Left lung (tissue), 10 donors: ENCODE measurements around the gene MTERF4. TPM values are rescaled to one million over a fixed set of nuclear protein-coding genes. Genes with fewer than 3 reads are reported as not detected.

Experiments
- ATAC-seq: fragments of 200-7000 bp; cut with Tn5 transposase; one replicate; pipeline ENCODE4 v1.9.1; 2020; ENCODE audit warnings: moderate library complexity
- DNase-seq, 4 donors: peaks; one replicate each; pipeline ENCODE4 v3.0.0-alpha.2; 2013 to 2020
- H3K27ac ChIP-seq, 2 donors: fragments of 200-600 bp; sonication (generic) in 1 of 2; one replicate each; pipeline versions ENCODE4 v1.5.0 to v1.8.0; 2020 to 2021
- H3K27me3 ChIP-seq, 2 donors: fragments of 200-600 bp; sonication (generic) in 1 of 2; one replicate each; pipeline versions ENCODE4 v1.5.0 to v1.8.0; 2020 to 2021
- H3K36me3 ChIP-seq, 2 donors: fragments of 200-600 bp; sonication (generic) in 1 of 2; one replicate each; pipeline versions ENCODE4 v1.5.0 to v1.8.0; 2020 to 2021
- H3K4me1 ChIP-seq, 2 donors: fragments of 200-600 bp; one replicate each; pipeline ENCODE4 v1.8.0; 2021
- H3K4me3 ChIP-seq, 2 donors: fragments of 200-600 bp; sonication (generic) in 1 of 2; one replicate each; pipeline versions ENCODE4 v1.5.0 to v1.8.0; 2020 to 2021; ENCODE audit warnings: mild to moderate bottlenecking in 1 of 2
- H3K9me3 ChIP-seq, 2 donors: fragments of 200-600 bp; sonication (generic) in 1 of 2; one replicate each; pipeline versions ENCODE4 v1.5.0 to v1.8.0; 2020 to 2021
- CTCF ChIP-seq, 2 donors: fragments of 200-600 bp; sonication (generic) in 1 of 2; IDR thresholded peaks; one replicate each; pipeline versions ENCODE4 v1.5.0 to v1.8.0; 2021; ENCODE audit warnings: antibody characterized with exemption in 2 of 2
- intact Hi-C, 2 donors: fragments of 100-400 bp; cut with DNase I; formaldehyde crosslinking; loops; one replicate each; pipeline versions ENCODE4 v1.11.2 to v1.14.2; 2022
- polyA plus RNA-seq, 6 donors: library from polyadenylated mRNA; unstranded; fragments of 120-200 nt; gene quantifications; one replicate each; pipeline ENCODE4 v1.2.1, GENCODE V29; 2013; ENCODE audit not compliant: insufficient read length in 6 of 6
- total RNA-seq, 2 donors: library from RNA; stranded (reverse); fragmentation: NEBNext Ultra II Directional; extraction: Animal tissue kit (Norgen Biotek cat#: 25700); gene quantifications; one replicate each; pipeline ENCODE4 v1.2.1, GENCODE V29; 2021
- donor health status: DM: no; HTN: yes; CAD: no.
- donor health status: DM: no; HTN: no; CAD: no.

Gene MTERF4
- total and polyA plus RNA-seq, 8 donors: 24.9 to 101 (median 85.1) TPM

GRCh38 chr2:241048149-241048948 lies 53.7 kb downstream of the MTERF4 start:
- intact Hi-C loops: no loop called here
- Histone ChIP-seq H3K4me1 (no peaks in the 10 kb centered on the region), H3K27me3 (no peaks in the 10 kb centered on the region), H3K27ac (no peak overlapping the region), H3K9me3 (no peaks in the 10 kb centered on the region), H3K36me3 (peaks cover 0 to 42% of the 10 kb centered on the region in 2 donors), H3K4me3 (no peak overlapping the region)
- no peak for TF ChIP-seq CTCF (IDR thresholded peaks at IDR 0.05)
- ATAC-seq (no peak), DNase-seq (no peak)

GRCh38 chr2:241047253-241048010 lies 54.7 kb downstream of the MTERF4 start:
- intact Hi-C loops: no loop called here
- DNase-seq (no peak), ATAC-seq (peak; percentile 65)
- H3K36me3 ChIP-seq: peaks cover 0 to 36% of the 10 kb centered on the region in 2 donors
- no peaks in the 10 kb centered on the region for H3K4me1 ChIP-seq
- H3K9me3 ChIP-seq: no peaks in the 10 kb centered on the region
- no peak for TF ChIP-seq CTCF (IDR thresholded peaks at IDR 0.05)
- H3K4me3 ChIP-seq: no peak overlapping the region
- no peaks in the 10 kb centered on the region for H3K27me3 ChIP-seq
- H3K27ac ChIP-seq: no peak overlapping the region

Other genes with a start within 250 kb of the MTERF4 start
- not detected for gene AGXT, start 233.5 kb downstream of the MTERF4 start, total RNA-seq
- under 1 TPM in 4 of 6 donors, not detected in 2; 0.11 to 0.17 (median 0.12) TPM for gene AGXT, start 233.5 kb downstream of the MTERF4 start, polyA plus RNA-seq
- 10 to 100 TPM; 20.6 to 35.7 TPM for gene MAB21L4, start 206.1 kb downstream of the MTERF4 start, total RNA-seq
- gene MAB21L4, start 206.1 kb downstream of the MTERF4 start, polyA plus RNA-seq: 1 to 10 TPM in 4 of 6 donors, under 1 TPM in 2; 0.79 to 4.3 (median 1.6) TPM
- 1 to 10 TPM in 1 of 2 donors, under 1 TPM in 1; 0.32 to 2.3 TPM for gene CROCC2, start 196.0 kb downstream of the MTERF4 start, total RNA-seq
- 1 to 10 TPM; 1.2 to 4.4 (median 2.9) TPM for gene CROCC2, start 196.0 kb downstream of the MTERF4 start, polyA plus RNA-seq
- gene SNED1, start 103.7 kb downstream of the MTERF4 start, total RNA-seq: 10 to 100 TPM; 36.4 to 48.2 TPM
- 10 to 100 TPM; 44.8 to 81.0 (median 60.1) TPM for gene SNED1, start 103.7 kb downstream of the MTERF4 start, polyA plus RNA-seq
- gene PASK, start 47.2 kb upstream of the MTERF4 start, total RNA-seq: 10 to 100 TPM; 12.7 to 21.3 TPM
- gene PASK, start 47.2 kb upstream of the MTERF4 start, polyA plus RNA-seq: 10 to 100 TPM; 19.9 to 24.8 (median 21.0) TPM
- 10 to 100 TPM; 61.6 to 80.0 TPM for gene PPP1R7, start 48.2 kb upstream of the MTERF4 start, total RNA-seq
- 10 to 100 TPM; 68.3 to 75.9 (median 71.3) TPM for gene PPP1R7, start 48.2 kb upstream of the MTERF4 start, polyA plus RNA-seq
- gene ANO7, start 86.4 kb upstream of the MTERF4 start, total RNA-seq: 1 to 10 TPM; 1.3 to 1.5 TPM
- 1 to 10 TPM; 2.0 to 2.8 (median 2.4) TPM for gene ANO7, start 86.4 kb upstream of the MTERF4 start, polyA plus RNA-seq
- gene HDLBP, start 213.4 kb upstream of the MTERF4 start, total RNA-seq: 100 to 1,000 TPM; 559 to 567 TPM
- gene HDLBP, start 213.4 kb upstream of the MTERF4 start, polyA plus RNA-seq: 100 to 1,000 TPM; 369 to 419 (median 380) TPM
- 100 to 1,000 TPM; 320 to 344 TPM for gene SEPTIN2, start 213.6 kb upstream of the MTERF4 start, total RNA-seq
- 100 to 1,000 TPM; 509 to 593 (median 567) TPM for gene SEPTIN2, start 213.6 kb upstream of the MTERF4 start, polyA plus RNA-seq